GM12892 (cell line): Measurements from ENCODE around the gene PLK2. TPM values are rescaled to one million over a fixed set of nuclear protein-coding genes. Genes with fewer than 3 reads are reported as not detected.
A peak's percentile ranks its signal among the peaks of the same experiment; 100 is the strongest.

Experiments used
- DNase-seq: peaks from one replicate; pipeline ENCODE4 v3.0.0; 2011; ENCODE audit not compliant: insufficient read length
- FAIRE-seq: peaks from 2 replicates; lab custom pipeline; 2011; peaks lifted over from hg19 to GRCh38; lab: Jason Lieb, UNC
- POLR2A ChIP-seq: IDR thresholded peaks from 2 replicates; pipeline ENCODE4 v1.6.1; 2011; ENCODE audit warnings: low read depth, low read length, control low read depth
- POLR2AphosphoS5 ChIP-seq: IDR thresholded peaks from 2 replicates; pipeline ENCODE4 v1.6.1; 2011; ENCODE audit warnings: low read depth, low read length, control low read depth
- TAF1 ChIP-seq: IDR thresholded peaks from 2 replicates; pipeline ENCODE4 v1.6.1; 2011; ENCODE audit warnings: low read depth, mild to moderate bottlenecking, control low read depth, low read length, borderline replicate concordance
- polyA plus RNA-seq: library from polyadenylated mRNA; unstranded; fragments of >200 nt; gene quantifications from one replicate; pipeline ENCODE4 v1.2.1, GENCODE V29; 2012; ENCODE audit warnings: missing spikeins, inconsistent platforms; ENCODE audit not compliant: missing spikeins

PLK2 gene
- polyA plus RNA-seq: 0.61 TPM

DNA sequence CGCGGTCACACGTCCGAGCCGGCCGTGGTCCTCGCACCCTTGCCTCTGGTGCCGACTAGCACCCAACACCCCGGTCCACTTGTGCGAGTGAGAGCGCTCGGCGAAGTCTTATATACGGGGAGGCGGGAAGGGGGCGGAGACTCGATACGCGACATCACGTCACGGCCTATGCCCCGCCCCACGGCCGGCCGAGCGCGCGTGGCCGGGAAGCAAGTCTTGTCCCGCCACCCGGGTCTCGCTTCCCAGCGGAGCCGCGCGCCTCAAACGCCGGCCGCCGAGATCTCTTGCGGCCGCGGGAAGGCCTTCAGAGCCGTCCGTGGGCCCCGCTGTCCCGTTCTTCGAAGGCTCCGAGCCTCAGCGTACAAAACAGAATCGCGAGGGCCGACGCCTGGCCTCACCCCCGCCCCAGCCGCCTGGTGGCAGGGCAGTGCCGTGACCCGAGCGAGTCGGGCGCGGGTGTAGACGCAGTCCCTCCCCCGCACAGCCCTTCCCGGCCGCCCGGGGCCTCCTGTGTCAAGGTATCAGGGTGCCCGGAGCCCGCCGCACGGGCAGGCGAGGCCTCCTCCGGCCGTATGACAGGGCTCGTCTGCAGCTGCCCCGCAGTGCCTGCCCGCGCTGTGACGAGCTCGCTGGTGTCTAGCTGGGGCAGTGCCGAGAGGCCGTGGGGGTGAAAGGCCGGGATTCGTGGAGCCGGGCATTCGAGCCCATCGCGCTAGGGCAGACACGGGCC lies at the start of gene PLK2:
TSS of gene PLK2 (minus strand) at position 85 of the 730 bp plus-strand sequence. CDS start 127 bp downstream, outside the sequence.
- FAIRE-seq: peak; percentile 78
- DNase-seq: peak; percentile 52
- TF ChIP-seq POLR2AphosphoS5 (peak; percentile 23; the same call in 1 of the 2 replicates), POLR2A (peak; percentile 70; the same call in 1 of the 2 replicates), TAF1 (no peak)

DNA sequence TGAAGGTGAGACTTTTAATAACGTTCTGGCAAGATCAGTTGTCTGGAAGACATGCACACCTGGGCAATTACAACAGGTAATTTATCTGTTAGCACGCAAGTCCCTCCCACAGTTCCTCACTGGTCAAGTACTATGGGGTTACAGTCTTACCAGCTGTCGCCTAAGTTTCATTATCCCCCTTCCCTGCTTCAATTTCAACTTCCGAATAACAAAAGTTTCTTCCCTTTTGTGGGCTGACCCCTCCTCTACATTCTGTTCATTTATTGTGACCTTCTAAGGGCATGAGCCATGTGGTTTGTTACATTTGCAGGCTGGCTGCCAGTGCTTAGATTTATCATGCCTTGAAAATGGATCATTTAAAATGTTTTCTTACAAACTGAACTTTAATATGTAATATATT lies 47.8 kb upstream of the PLK2 start:
- TF ChIP-seq POLR2A (no peak), POLR2AphosphoS5 (no peak), TAF1 (no peak)
- no peak for DNase-seq
- no peak for FAIRE-seq

- TF ChIP-seq POLR2AphosphoS5 (no peak), TAF1 (no peak), POLR2A (no peak)
- no peak for FAIRE-seq
- no peak for DNase-seq
Observed at GRCh38 chr5:58505971-58506640, 46.2 kb upstream of the PLK2 start.

DNA sequence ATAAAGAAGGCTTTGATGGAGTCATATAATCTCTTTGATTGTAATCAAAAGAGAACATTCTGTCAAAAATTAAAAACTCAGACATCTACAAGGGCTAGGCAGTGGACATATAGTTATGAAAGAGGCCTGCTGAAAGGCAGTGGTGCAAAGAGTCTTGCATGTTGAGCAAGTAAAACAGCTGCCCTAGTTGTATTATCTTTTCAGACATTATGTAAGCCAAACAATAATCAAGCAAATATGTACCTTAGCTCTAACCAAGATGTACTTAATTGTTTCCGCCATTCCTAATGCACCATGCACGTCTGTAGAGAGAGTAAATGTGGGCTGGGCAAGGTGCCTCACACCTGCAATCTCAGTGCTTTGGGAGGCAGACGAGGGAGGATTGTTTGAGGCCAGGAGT lies 45.6 kb upstream of the PLK2 start:
- DNase-seq (no peak), FAIRE-seq (no peak)
- TF ChIP-seq POLR2AphosphoS5: no peak
- no peak for TF ChIP-seq TAF1
- TF ChIP-seq POLR2A: no peak

DNA sequence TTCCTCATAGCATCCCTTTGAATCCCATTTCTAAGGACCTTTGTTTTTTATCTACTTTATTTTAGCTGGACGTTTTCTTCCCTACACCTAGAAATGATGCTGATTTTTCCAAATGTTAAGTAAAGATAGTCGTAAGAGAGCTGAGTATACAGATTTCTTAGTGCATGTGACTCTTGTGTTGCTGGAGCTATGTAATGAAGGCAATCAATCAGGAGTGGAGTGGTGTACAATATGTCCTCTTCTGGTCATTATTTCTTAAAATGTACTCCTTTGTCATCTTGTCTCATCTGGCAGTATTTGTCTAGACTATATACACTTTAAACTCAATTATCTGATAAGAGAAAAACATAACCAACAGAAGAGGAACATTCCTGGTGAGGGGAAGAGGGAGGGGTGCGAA lies 44.9 kb upstream of the PLK2 start:
- TF ChIP-seq POLR2A (no peak), TAF1 (no peak), POLR2AphosphoS5 (no peak)
- FAIRE-seq: no peak

DNA sequence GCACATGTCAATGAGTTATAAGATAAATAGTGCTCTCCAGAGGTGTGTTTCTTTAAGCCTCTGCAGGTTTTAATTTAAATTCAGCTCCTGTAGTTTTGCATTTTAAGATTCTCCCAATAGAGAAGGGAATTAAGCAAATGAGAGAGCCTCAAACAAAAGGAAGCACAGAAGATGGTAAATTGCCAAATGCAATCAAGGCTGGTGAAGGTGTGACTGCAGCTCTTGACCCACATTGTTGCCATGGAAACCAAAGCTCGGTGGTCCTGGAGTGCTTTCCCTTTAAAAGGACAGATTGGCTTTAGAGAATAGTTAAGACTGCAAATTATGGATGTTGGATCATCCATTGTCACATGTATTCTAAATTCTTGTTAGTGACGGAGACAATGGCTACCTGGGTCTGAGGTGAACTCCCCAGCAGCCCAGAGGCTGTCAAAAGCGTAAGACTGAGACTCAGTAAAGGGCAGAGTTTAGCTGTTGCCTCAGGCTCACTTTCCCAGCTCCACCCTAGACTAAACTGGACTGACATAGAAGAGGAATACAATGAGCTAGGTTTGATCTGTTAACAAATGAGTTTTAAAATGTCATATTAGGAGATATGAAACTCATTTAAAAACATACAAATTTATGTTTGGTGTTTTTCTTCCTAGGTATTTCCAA lies 43.6 kb upstream of the PLK2 start:
- FAIRE-seq (no peak), DNase-seq (no peak)
- no peak for TF ChIP-seq TAF1
- no peak for TF ChIP-seq POLR2A
- TF ChIP-seq POLR2AphosphoS5: no peak

More for the DNA sequence above, 44.9 kb upstream of the PLK2 start:
- no peak for DNase-seq

- no peak for FAIRE-seq
- no peak for DNase-seq
- no peak for TF ChIP-seq POLR2A
- TF ChIP-seq TAF1: no peak
- no peak for TF ChIP-seq POLR2AphosphoS5
Observed at GRCh38 chr5:58501778-58502417, 42.0 kb upstream of the PLK2 start.

- TF ChIP-seq POLR2AphosphoS5 (no peak), POLR2A (no peak), TAF1 (no peak)
- DNase-seq: no peak
- FAIRE-seq: peak; percentile 14
Observed at GRCh38 chr5:58499941-58500340, 40.1 kb upstream of the PLK2 start.

DNA sequence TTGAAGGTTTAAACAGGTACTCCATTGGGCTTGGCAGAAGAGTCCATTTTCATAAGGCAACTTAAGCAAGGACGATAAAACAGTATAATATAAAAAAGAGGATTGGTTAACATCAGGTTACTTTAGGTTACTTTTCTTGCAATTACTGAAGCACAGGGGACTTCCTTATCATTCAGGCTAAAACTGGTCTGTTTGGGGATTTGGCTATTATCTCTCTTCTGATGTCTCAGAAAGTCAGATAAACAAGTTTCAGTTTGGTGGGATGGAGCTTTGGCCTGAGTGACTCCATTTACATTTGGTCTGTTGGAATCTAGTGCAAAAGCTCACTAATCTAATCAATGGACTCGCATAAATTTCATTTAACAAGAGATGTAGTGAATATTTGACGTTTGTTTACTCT lies 39.3 kb upstream of the PLK2 start:
- DNase-seq: no peak
- no peak for FAIRE-seq
- TF ChIP-seq TAF1 (no peak), POLR2A (no peak), POLR2AphosphoS5 (no peak)

DNA sequence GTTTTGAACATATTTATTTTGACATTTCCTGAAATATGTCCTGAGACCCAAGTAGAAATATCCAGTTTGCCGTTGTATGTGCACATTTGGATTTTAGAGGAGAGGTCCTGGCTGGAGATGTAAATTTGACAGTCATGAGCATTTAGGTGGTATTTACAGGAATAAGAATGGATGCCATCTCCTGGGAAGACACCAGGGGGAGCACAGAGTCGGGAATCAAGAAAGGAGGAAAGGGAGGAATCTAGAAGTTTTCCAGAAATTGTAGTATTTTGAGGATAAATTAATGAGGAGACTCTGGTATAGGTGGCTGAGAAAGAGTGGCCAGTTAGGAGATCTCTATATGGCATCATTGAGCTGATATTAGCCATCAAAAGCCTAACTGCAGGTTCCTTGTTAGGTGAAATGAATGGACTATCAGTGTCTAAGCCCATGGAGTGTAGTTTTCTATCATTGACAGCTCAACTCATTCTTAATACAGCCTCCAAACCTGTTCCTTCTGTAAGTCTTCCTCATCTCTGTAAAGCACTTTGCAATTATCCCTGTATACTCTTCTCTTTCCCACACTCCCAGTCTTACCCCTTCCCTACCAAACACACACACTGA lies 38.6 kb upstream of the PLK2 start:
- no peak for TF ChIP-seq POLR2A
- TF ChIP-seq TAF1: no peak
- no peak for TF ChIP-seq POLR2AphosphoS5
- DNase-seq (no peak), FAIRE-seq (no peak)
